NCI-H1417 treated with DMSO at 0.1 percent for 48 hours (cell line): ENCODE results near the gene C16orf89.
A peak's percentile ranks its signal among the peaks of the same experiment; 100 is the strongest.
"Not testable (repeated sequence)": the region's sequence is repeated elsewhere in the genome, so short reads cannot be mapped to it uniquely, and the experiment has no call there.

ENCODE experiments used
- DNase-seq: peaks from one replicate; lab custom pipeline; 2025; lab: John Stamatoyannopoulos, UW

The C16orf89 gene

DNA sequence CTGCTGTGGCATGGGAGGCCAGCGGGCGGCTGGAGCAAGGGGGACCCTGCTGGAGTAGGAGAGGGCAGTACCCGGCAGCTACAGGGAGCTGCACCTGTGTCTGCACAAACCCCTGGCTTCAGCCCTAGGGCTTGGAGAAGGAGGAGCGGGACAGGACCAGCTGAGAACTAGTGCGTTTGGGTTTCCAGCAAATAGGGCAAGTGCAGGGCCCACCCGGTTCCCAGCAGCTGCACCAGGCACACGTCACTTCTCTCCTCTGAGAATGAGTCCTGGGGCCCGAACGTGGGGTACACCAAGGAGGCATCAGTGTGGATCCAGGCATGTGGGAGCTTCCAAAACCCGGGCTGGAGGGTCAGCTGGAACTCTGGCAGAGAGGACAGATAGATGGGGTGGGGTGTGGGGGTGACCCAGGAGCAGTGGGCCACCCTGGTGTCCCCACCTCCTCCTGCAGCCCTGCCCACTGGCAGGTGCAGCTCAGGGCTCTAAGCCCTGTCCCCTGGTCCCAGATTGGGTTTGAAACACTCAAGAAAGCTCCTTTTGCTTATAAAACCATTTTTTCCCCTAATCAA lies 5.6 kb downstream of the C16orf89 start:
- no peak for DNase-seq

DNA sequence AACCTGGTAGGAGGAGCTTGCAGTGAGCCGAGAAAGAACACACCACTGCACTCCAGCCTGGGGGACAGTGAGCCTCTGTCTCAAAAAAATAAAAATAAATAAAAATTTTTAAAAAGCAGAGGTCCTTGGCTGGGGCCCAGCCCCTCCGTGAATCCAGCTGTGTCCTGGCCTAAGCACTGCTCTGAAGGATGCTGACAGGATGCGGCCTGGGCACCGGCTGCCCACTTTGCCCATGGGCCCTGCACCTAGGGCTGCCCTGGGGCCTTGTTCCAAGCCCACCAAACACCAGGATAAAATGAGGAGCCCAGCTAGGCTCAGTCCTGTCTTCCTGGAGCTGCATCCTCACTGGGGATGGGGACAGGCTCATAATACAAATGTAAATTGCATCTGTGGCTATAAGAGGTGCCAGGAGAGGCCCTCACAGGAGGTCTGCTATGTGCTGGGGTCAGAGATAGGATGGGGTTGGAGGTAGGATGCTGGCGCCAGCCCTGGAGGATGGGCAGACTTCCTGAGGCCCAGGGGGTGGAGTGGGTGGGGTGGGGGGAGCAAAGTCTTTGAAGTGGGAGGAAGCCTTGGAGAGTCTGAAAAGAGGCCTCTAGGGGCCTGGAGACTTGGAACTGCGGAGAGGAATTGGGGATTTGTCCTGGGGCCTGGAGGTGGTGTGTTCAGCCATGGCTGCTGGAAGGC lies 6.2 kb downstream of the C16orf89 start:
- no peak for DNase-seq

DNA sequence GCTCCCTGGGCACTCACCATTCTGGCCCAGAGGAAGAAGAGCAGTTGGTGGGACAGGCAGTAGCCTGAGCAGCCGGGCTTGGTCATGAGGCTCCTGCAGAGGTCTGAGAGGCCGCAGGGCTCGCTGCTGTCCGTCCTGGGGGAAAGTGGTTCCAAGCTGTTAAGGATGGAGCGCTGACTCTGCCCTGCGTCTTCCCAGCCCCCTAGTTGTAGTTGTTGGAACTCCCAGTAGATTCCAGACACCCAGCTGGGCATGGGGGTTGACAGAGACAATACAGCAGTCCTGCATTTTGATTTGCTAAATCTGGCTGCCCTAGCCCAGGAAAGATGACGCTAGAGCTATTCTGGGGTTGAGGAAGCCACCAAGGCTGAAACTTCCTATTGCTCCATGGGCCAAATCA lies 7.3 kb downstream of the C16orf89 start:
- no peak for DNase-seq

DNA sequence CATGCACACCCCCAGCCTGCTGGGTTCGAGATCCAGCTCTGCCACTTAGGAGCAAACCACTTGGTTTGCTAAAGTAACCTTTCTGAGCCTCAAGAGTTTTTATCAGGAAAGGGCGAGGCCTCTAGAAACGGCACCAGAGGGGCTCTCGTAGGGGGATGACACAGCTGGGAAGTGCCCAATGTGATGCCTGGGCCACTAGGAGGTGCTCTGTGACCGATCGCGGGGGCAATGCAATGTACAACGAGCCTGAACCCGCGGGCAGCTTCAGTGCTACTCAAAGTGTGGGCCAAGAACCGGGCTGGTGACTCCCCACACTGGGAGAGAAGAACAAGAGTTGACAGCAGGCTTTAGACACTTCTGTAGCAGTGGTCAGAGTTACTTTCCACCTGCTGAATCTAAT lies 9.4 kb downstream of the C16orf89 start:
- DNase-seq: no peak

DNA sequence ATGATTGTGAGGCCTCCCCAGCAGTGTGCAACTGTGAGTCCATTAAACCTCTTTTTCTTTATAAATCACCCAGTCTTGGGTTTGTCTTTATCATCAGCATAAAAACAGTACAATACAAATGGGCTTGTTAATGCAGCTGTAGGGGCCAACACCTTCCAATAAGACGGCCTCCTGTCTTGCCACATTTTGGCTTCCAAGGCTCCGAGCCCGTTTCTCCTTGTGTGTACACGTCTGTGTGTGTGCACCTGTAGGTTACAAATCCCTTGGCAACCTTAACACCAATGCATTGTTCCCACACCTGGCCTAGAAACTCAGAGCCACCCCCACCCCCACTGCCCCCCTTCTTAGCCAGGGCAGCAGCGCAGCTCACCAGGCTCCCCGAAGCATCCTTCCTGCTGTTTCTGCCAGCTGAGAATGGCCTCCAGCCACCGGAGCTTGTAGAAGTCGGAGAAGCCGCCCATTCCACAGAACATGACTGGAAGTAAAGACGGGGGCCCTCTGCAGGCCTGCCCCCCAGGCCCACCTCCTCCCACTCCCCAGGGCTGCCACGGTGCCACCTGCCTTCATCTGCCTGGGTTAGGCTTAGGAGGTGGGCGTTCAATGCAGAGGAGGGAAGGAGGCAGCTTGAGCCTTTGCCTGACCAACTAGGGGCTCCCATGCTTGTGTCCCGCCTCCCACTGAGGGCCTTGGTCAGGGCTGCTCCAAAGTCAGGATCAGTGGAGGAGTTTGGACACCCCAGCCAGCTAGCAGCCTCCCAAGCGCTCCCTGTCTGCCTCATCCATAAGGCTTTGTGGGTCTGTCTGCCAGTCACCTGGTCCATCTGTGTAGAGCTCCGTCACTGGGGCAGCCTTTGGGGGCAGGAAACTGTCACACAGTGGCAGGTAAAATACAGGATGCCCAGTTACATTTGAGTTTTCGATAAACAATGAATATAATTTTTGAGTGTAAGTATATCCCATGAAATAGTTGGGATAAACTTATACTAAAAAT lies 10.6 kb downstream of the C16orf89 start:
- no peak for DNase-seq

DNA sequence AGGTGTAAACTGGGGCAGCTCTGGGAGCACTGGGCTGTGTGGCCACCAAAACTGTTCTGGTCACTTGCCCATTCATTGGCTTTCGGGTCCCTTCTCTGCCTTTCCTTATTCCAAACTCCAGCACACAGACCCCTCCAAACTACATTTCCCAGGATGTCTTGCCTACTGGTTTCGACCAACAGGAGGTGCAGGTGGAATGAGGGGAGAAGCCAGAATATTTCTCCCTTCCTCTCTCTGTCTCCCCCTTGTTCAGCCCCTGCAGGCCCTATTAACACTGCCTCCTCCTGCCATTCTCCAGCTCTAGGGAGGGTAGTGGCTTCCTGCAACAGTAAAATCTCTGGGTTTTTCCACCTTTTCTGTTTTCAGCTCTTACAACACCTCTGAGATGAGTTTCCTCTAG lies 18.8 kb downstream of the C16orf89 start:
- DNase-seq: no peak

DNA sequence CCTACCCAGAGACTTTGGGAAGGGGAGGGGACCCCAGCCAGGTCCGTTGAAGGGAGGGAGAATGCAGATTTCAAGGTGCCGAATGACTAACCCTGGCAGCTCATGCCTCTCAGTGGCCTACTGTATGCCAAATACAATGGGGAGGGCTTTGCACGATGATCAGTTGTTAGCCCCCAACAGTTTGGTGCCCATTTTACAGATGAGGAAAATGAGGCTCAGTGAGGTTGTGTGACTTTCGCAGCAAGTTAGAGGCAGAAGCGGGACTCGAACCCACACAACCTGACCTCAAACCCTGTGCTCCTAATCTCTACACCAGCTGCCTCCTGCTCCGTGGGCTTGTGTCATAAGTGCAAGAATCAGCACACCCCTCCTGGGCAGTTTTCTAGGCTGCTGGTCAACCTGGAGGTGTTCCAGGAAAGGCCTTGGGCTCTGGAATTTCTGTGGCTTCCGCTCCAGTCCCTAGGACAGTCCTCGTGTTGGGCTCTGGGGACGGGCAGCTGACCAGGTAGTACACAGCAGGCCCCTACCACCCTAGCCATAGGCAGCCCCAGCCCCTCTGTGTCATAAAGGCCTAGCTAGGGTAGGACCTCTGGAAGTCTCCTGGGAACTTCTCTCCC lies 20.1 kb downstream of the C16orf89 start:
- no peak for DNase-seq

DNA sequence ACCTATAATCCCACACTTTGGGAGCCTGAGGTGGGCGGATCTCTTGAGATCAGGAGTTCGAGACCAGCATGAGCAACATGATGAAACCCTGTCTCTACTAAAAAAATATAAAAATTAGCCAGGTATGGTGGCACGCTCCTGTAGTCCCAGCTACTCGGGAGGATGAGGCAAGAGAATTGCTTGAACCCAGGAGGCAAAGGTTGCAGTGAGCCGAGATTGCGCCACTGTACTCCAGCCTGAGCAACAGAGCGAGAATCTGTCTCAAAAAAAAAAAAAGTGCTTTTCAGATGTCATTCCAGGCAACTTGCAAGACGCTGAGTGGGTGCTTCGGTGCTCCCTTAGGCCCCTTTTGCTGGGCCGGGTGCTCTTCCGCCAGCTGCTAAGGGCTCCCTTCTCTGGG lies 21.2 kb downstream of the C16orf89 start:
- not testable (repeated sequence) for DNase-seq

DNA sequence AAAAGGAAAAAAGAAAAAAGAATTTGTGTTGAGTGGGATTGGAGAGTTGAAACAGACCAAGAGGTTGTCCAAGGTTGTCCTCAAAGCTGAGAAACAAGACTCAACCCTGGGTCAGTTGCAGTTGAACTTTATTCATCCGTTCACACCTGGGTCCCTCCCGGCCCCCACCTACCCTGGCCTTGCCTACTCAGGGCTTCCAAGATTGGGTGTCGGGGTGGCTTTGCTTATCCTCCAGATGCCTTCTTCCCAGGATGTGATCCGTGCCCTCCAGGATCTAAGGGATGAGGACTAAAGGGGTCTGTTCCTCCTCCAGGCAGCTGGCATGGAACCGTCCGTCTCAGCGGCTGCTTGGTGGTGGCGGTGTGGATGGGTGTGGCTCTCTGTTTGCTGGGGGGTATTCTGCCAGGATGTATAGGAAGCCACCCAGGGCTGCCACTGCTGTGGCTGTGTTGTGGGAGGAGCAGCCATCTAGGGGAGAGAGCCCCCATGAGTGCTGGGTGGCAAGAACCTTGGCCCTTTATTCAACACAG lies 21.7 kb downstream of the C16orf89 start:
- no peak for DNase-seq

DNA sequence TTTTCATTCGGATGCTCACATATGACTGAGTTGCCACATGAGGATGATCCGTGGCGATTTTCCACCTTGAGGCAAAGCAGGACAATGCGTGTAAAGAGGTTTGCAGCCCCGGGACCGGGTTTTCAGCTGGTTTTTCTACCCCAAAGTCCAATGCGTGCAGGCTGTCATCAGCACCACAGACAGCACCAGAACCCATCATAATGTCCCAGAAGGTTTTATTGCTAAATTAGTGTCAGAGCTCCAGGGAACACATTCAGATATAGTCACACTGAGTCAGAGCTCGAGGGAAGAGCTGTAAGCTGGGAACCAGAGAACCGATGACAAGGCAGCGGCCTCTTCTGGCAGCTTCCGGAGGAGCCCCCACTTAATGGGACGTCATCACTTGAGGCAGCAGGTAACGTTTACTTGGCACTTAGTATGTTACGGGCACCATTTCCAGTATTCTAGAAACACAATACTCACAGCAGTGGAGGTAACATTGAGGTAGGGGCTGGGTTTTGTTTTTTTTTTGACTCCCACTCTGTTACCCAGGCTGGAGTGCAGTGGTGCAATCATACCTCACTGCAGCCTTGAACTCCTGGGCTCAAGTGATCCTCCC lies 23.1 kb downstream of the C16orf89 start:
- DNase-seq: no peak

DNA sequence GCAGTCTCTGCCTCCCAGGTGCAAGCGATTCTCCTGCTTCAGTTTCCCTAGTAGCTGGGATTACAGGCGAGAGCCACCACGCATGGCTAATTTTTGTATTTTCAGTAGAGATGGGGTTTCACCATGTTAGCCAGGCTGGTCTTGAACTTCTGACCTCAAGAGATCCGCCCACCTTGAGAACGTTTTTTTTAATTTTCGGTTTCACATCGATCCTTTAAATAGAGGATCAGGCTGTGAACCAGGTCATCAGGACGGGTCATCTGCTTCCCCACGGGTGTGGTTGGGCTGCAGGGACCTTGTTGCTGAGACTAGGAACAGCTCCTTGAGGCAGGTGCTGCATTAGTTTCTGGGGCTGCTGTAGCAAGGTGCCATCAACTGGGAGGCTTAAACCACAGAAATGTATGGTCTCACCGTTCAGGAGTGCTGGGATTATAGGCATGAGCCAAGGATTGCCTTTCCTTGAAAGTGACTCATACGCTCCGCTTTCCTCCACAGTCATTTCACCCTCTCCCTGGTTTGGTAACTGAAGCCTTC lies 24.1 kb downstream of the C16orf89 start:
- no peak for DNase-seq

DNA sequence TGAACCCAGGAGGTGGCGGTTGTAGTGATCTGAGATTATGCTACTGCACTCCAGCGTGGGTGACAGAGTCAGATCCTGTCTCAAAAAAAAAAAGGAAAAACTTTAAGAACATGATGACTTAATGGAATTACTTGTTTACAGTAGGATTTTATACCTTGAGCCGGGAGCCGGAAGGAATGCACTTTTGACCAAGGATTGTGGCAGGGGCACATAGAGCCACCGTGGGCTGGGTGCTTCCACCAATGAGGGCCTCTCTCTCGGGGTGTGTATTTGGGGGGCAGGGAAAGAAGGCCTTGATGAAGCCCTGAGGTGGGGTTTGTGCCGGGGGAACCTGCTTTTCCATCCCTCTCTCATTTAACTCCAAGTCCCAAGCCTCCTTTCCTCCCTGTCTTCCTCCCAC lies 25.3 kb downstream of the C16orf89 start:
- DNase-seq: no peak

DNA sequence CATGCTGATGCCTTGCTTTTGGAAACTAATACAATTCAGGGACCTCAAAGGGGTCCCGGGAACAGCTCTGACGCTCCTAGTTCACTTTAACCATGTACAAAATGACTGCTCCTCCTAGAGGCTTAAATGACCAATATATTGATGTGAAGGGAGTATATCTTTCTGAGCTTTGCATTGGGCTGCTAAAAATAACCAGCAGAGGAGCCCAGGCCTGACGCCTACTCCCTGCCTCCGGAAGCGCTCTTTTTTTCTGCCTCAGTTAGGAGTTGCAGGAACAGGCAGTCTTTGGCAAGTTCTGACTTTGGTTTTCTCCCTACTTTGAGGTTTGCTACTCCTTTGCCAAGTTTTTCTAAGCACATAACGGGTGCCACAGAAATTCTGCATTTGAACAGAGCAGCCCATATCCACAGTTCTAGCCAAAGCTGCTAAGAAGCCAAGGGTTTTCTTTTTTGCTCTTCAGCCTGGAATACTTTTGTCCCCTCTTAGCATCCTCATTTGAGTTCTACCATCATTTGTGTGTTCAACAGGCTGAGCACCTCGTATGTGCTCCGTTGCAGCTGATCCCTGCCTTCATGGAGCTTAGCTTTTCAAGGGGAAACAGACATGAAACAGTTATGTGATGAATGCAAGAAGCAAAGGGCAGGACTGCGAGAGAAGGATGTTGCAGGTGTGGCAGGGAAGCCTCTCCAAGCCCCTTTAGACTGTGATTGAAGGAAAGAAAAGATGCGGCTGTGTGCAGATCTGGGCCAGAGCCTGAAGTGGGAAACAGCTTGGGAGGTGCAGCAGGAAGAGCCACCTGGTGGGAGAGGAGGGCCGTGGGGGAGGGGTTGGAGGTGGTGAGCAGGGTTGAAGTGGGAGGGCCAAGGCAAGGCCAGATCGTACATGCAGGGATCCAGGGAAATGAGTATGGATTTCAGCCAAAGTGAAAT lies 29.3 kb downstream of the C16orf89 start:
- DNase-seq: no peak

DNA sequence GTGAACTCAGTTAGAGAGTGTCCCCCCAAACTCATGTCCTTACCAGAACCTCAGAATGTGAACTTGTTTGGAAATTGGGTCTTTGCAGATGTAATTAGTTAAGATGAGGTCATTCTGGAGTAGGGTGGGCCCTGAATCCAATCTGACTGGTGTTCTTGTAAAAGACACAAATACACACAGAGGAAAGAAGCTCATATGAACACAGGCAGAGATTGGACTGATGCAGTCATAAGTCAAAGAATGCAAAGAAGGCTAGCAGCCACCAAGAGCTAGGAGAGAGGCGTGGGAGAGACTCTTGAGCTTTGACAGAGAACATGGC lies 29.9 kb downstream of the C16orf89 start:
- DNase-seq: no peak

DNA sequence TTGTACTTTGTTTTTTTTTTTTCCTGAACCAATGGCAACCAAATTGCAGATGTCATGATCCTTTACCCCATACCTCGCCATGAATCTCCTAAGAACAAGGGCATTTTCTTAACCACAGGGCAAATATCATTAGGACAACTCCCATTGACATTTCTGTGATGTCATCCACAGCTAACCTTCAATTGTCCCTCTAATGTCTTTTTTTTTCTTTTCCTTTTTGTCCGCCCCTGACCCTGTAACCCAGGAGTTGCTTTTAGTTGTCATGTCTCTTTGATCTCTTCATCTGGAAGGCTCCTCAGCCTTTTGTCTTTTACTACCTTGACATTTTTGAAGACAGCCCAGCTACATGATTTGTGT lies 31.6 kb downstream of the C16orf89 start:
- no peak for DNase-seq

DNA sequence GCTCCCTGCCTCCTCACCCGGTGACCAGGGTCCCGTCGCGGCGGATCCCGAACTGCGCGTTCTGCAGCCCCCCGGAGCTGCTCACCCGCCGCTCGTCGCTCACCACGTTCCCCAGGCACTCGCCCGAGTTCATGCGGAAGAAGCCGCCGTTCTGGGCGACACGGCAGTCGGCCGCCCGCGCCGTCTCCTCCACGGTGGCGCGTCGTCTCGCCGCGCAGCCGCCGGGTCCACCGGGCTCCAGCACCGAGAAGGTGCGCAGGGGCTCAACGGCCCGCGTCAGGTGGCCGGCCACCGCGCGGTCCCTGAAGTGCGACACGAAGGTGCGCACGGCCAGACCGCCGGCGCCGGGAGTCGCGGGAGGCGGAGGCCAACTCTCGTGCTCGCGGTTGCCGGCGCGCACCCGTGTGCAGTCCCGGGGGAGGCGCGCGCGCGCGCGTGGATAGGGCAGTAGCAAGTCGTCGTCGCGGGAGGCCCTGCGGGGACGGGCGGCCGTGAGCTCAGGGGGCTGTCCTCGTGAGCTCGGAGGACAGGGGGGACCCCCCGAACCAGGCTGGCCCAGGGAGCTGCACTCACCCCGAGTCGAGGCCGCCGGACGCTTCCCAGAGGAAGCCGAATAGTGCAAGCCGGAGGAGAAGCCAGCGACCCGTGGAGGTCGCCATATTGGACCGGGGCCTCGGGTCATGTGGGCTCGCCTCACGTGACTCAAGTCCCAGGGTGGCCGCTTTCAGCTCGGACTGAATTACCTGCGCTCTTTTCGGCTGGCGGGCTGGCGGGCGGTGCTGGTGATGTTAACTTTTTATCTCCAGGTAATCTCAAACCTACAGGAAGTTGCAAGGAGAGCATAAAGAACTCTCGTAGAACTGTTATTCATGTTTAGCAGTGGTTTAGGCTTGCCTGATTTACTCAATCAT lies 32.2 kb downstream of the C16orf89 start, which contains the start of gene NAGPA:
Gene NAGPA (minus strand): TSS at position 680 of the 911 bp plus-strand sequence. CDS start 21 bp downstream, at position 659.
- peak; percentile 16 for DNase-seq

DNA sequence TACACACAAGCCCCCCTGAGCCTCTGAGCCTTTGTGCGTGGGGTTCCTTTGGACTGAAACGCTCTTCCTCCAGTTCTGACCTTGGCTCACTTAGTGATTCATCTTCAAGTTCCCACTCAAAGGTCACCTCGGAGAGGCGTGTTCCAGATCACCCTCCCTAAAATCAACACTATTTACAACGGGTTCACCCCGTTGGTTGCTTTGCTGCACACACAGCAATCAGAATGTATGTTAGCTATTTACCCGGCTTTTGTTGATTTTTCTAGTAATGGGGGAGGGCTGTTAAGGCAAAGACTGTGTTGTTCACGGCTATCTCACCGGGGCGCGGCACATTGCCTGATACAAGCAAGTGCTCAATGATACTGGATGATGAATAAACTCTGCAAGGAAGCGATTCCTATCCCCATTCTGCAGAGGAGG lies 33.0 kb downstream of the C16orf89 start:
- no peak for DNase-seq

DNA sequence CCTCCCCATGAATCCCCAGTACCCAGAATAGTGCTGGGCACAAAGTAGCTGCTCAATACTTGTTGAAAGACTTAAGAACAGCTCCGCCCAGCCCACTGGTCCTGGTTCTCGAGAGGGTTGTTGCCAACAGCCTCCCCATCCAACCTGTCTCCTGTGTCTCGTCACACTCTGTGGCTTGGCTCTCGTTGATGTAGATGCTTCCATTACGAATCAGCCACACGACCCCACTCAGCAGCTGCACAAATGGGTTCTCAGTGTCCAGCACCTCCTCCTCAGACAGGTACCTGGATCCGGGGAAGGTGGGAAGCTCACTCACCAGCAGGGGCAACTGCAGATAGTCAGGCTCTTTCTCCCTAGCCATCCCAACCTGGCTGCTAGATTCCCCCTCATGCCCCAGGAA lies 34.2 kb downstream of the C16orf89 start:
- no peak for DNase-seq

DNA sequence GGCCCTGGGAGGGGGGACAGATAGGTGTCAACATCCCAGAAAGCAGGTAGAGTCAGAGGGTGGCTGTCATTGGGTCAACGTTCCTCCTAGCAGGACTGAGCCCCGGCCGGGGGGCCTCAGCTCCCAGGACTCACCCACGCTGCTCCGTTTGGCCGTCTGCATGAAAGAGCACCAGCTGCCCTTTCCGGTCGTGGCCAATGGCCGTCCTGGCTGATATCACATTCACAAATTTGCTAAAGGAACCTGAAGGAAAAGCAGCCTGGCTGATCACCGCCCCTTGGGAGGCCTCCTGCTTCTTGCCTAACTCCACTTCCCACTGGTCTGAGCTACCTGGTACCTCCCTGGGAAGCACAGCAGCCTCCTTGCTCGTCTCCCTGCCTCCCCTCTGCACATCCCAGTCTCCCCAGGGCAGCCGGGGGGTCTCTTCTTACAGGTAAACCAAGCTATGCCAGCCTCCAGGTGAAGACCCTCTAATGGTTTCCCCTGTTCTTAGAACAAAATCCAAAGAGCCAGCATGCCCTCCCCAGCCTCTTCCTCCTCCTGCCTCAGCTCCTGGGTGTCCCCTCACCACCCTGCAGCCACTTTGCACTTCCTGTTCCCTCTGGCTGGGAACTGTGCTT lies 35.4 kb downstream of the C16orf89 start:
- no peak for DNase-seq
